HG02798 (cell line): ENCODE data around the gene FKBP7.
"Not testable (repeated sequence)": the region's sequence is repeated elsewhere in the genome, so short reads cannot be mapped to it uniquely, and the experiment has no call there.

Experiments
- ATAC-seq: cut with Tn5 transposase; IDR thresholded peaks from one replicate; pipeline ENCODE4 v1.9.1; 2021; ENCODE audit warnings: mild to moderate bottlenecking; ENCODE audit not compliant: unreplicated experiment, poor library complexity

FKBP7 gene

DNA sequence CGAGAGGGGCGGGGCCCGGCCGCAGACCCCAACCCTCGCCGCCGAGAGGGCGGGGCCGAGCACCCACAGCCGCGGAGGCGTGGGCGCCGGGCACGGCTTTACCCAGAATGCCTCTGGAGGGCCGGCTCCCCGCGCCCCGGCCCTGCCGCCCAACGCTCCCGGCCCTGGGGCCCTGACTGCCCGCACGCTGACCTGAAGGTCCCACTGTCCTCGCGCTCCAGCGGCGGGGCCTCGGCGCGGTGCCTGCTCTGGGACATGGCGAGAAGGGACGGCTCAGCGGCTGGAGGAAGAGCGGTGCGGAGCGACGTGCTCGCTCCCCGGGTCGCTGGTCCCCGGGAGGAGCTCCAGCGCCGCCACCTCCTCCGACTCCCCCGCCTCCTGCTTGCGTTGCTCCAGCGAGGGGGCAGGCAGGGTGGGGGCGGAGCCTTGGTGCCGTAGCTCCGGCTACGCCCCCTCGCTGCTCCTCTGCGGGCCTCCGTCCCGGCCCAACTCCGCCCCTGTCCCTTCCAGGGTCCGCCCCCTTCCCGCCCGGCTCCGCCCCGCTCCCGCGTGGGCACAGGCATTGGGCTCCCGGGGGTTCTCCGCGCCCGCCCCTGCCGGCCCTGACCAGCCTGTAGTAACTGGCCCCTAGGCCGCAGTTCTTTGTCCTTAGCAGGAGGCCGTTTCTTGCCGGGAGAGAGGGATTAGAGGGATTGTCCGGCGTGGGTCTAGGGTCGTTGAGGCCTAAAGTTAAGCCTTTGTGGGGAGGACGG, 27.4 kb downstream of the FKBP7 start, which contains the start of the genes PJVK and PRKRA:
Gene PJVK (plus strand): TSS at position 605 of the 752 bp plus-strand sequence. CDS start 2,032 bp downstream, outside the sequence.
Gene PRKRA (minus strand): TSS at position 402 of the 752 bp plus-strand sequence. CDS start 145 bp downstream, at position 257.
- ATAC-seq = peak; percentile 86

DNA sequence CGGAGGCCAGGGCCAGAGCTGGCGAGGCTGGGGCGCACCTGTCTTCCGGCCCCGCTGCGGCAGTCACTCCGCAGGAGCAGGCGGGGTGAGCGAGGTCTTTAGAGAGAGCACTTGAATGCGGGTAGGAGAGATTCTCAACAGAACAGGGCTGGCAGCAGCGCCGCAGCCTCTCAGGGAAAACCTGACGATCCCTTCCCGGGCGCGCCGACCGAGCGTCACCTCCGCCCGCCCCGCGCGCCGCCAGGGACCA, 28.0 kb downstream of the FKBP7 start:
- peak; percentile 47 for ATAC-seq

DNA sequence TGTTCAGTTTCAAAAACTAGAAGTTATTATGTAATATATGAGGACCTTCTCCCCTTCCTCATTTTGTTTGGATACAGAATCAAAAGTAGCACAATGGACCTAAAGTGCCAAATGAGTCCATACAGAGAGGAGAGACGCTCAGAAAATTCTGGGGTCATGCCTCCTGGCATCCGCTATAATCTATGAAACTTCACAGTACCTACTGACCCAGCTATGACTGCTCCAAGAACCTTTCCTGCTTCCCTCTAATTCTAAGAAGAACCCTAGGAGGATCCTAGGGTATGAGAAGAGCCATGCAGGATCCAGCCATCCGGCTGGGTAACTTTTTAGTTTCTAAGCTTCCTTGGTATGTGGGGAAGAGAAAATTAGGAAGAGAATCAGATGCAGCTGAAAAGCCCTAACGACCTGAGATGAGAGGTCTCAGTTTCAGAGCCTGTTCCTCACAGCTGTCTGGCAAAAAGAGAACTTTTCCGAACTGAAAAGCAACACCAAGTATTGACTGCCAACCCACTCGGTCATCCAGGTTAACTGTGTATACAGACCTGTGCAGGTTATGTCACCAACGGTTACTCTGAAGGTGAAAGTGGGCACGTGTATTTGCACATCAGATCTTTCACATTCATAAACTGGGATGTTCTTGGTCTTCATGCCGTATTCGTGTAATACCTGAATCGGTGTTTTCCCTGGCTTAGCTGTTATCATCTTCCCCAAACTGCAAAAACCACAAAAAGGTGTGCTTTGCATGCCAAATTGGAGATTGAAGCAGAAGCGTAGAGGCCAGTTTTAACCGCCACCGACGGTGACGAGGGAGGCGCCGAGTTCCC, 28.5 kb downstream of the FKBP7 start:
- no peak for ATAC-seq

- no peak for ATAC-seq
Measured at GRCh38 chr2:178448968-178449661, 29.3 kb downstream of the FKBP7 start.

GRCh38 chr2:178441426-178441825, 37.0 kb downstream of the FKBP7 start:
- ATAC-seq = no peak

DNA sequence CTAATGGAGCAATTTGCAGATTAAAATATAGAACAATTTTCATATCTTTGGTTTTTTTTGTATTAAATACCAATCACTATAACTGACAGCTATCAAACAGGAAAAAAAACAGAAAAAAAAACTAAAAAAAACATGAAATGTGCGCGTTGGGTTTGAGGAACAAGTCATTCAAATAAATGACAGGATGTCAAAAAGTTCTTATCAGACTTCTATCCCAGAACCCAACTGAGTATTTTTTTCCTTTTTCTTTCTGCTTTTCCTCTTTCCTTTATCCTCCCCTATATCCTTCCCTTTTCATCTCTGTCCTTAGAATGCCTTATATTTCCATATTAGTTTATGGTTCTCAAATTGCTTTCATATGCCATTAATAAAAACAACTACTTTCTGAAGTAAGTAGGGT, 41.7 kb downstream of the FKBP7 start:
- no peak for ATAC-seq

- no peak for ATAC-seq
Measured at GRCh38 chr2:178429336-178429735, 49.1 kb downstream of the FKBP7 start.

DNA sequence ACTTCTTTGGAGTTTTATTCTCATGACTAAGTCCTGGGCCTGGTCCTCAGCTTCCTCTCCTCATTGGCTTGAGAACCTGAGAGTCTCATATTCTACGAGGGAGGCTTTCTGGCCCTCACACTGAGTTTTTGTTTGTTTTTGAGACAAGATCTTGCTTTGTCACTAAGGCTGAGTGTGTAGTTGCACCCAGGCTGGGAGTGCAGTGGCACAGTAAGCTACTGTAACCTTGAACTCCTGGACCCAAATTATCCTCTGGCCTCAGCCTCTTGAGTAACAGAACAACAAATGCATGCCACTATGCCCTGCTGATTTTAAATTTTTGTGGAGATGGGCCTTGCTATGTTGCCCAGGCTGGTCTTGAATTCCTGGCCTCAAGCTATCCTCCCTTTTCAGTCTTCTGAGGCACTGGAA, 50.0 kb downstream of the FKBP7 start:
- ATAC-seq = no peak

DNA sequence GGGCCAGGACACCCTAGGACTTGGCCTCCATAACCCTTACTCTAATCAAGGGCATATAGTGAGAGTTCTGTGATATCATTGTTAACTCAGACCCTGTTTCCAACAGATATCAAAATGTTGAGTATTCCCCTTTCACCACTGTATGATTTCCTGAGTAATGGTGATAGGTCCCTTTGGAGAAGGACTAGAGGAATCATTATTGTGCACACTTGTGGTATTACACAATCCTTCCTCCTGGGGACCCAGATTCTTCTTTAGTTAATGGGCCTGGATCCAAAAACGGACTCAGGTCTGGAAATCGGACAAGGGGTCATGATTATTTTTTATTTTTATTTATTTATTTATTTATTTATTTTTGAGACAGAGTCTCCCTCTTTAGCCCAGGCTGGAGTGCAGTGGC, 50.9 kb downstream of the FKBP7 start:
- ATAC-seq = no peak

DNA sequence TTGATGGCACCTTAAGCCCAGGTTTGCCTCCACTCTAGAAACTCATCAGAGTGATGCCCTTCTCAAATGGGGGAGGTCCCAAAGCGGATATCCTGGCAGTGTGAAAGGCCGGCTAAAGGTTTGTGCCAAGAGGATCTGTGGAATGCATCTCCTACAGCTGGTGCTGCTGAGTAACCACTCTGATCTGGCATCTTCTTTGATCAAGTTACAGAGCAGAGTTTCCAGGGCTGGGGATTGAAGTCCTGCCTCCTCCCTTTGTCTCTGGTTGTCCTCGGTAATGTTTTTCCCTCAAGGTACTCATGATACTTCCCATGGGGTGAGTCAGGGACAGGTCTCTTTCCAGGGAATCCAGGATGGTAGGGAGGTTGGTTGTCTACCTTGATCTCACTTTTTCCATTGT, 52.0 kb downstream of the FKBP7 start:
- ATAC-seq = no peak

GRCh38 chr2:178425255-178425827, 53.1 kb downstream of the FKBP7 start:
- no peak for ATAC-seq

- not testable (repeated sequence) for ATAC-seq
Measured at GRCh38 chr2:178423746-178424145, 54.7 kb downstream of the FKBP7 start.

- ATAC-seq = no peak
Measured at GRCh38 chr2:178422097-178422496, 56.3 kb downstream of the FKBP7 start.

DNA sequence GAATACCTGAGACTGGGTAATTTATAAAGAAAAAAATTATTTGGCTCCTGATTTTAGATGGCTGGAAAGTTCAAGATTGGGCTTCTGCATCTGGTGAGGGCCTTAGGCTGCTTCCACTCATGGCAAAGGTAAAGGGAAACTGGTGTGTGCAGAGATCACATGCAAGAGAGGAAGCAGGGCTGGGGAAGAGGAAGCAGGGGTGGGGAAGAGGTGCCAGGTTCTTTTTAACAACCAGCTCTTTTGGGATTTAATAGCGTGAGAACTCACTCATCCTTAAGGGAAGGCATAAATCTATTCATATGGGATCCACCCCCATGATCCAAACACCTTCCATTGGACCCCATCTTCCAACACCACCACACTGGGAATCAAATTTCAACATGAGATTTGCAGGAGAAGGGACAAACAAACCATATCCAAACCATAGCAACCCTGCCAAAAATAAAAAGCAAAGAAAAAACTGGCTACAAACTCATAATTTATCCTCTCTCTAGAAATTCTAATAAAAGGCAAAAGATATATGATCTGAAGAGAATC, 57.9 kb downstream of the FKBP7 start:
- no peak for ATAC-seq

GRCh38 chr2:178419123-178419522, 59.3 kb downstream of the FKBP7 start:
- no peak for ATAC-seq

DNA sequence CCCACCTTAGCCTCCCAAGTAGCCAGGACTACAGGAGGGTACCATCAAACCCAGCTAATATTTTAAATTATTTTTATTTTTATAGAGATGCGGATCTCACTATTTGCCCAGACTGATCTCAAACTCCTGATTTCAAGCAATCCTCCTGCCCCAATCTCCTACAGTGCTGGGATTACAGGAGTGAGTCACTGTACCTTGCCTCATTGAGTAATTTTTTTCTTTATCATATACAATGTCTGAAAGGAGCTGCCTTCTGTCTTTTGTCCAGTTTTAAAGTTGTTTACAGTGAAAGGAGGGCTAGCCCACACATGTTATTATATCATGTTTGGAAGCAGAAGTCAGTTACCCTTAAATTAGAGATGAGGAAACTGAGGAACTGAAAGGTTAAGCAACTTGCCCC, 60.0 kb downstream of the FKBP7 start:
- ATAC-seq = no peak

DNA sequence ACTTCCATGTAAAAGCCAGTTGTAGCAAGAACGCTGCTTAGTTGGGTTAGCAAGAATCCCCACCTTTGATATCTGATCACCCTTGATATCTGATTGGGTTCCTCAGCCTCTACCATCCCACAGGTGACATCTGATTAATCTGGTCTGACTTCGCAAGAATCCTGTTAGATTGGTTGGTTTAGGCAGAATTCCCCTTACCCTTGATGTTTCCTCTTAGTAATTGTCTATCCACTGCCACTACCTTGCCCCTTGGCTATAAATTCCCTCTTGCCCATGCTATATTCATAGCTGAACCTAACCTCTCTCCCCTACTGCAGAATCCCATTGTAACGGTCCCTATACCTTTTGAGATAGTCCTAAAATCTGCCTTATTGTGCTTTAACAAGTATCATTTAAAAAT, 60.5 kb downstream of the FKBP7 start:
- ATAC-seq = no peak

- no peak for ATAC-seq
Measured at GRCh38 chr2:178415979-178416378, 62.4 kb downstream of the FKBP7 start.

DNA sequence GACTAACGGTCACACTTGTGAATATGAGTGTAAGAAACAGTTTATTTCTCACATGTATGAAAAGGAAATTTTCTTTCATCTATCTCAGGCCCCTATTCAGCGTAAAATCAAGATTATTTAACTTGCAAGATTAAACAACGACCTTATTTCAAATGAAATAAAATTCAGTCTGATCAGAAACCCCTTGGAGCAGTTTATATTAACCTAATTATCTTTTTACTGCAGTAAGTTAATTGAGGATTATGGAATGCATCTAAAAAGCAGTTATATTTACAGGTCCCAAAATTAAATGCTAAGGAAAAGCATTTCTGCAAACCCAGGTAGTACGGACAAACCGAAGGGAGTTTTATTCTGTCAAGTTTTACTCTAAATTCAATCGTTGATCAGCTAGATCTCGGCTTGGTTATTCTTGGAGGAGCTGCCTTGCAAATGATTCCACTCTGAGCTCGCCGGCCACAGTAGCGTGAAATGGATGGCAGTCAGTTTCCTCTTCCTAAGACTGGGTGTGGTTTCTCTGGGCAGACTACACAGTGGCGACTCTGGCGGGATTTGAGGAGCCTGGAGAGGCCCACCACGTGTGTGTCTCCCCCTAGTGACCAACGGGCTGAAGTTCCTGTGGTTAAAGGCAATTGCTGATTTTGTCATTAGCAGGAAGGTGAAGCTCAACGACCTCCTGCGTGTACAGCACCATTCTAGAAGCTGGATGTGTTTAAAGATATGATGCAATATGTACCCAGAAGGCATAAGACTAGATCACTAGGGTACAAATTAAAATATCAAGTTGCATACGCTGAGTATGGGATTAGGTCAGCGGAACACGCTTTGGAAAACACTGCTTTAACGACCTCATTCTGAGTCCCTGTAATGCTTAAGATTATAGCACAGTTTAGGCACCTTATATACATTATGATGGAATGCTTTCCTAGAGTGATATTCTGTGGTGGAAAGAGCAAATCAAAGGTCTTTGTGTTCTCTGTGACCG, 63.8 kb downstream of the FKBP7 start:
- peak; percentile 84 for ATAC-seq
